ENCODE results near the gene FTO.
"Not testable (repeated sequence)": the region's sequence is repeated elsewhere in the genome, so short reads cannot be mapped to it uniquely, and the experiment has no call there.

FTO gene

DNA sequence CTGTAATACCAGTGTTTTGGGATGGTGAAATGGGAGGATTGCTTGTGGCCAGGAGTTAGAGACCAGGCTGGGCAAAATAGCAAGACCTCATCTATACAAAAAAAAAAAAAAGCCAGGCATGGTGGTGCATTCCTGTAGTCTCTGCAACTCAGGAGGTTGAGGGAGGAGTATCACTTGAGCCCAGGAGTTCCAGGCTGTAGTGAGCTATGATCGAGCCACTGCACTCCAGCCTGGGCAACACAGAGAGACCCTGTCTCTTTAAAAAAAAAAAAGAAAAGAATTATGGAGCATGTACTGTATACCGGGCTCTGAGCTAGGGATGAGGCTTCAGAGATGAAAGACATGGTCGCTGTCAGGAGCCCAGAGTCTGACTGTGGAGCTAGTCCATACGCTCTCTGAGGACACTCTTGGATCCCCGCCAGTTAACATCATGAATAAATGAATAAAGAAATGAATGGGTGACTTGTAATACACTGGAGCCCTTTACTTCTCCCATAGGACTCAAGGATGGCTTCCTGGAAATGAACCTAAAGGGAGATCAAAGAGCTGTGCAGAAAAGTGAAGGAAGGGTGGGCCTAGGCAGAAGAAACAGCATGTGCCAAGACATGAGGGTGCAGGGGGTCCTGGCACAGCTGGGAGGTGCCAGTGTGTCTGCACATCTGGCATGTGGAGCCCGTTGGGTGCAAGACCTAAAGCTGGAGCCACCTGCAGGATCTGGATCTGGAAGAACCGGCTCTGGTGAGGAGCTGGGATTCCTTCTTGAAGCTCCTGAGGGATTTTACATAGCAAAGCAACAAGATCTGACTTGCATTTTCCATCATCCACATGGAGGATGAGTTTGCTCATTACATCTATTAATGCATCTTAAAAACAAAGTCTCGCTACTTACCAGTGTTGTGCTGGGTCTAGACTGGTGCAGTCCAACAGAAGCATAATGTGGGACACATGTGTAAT is 462.2 kb downstream of the FTO start:
- no peak for DNase-seq

DNA sequence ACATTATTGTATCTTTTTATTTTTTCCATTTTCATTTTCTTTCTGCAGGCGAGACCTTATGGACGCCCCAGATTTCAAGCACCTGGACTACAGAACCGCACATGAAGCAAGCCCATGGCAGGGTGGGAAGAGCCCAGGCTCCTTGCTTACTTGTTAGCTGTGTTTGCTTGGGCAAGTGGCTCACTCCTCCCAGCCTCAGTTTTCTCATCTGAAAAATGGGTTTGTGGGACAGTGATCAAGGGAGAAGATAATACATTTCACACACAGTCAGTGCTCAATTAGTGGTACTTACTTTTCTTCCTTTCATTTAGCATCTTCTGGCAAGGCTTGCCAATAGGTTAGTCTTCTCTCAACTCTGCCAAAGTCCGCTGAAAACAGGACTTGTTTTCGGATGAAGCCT is 465.2 kb downstream of the FTO start:
- DNase-seq, result no peak

DNA sequence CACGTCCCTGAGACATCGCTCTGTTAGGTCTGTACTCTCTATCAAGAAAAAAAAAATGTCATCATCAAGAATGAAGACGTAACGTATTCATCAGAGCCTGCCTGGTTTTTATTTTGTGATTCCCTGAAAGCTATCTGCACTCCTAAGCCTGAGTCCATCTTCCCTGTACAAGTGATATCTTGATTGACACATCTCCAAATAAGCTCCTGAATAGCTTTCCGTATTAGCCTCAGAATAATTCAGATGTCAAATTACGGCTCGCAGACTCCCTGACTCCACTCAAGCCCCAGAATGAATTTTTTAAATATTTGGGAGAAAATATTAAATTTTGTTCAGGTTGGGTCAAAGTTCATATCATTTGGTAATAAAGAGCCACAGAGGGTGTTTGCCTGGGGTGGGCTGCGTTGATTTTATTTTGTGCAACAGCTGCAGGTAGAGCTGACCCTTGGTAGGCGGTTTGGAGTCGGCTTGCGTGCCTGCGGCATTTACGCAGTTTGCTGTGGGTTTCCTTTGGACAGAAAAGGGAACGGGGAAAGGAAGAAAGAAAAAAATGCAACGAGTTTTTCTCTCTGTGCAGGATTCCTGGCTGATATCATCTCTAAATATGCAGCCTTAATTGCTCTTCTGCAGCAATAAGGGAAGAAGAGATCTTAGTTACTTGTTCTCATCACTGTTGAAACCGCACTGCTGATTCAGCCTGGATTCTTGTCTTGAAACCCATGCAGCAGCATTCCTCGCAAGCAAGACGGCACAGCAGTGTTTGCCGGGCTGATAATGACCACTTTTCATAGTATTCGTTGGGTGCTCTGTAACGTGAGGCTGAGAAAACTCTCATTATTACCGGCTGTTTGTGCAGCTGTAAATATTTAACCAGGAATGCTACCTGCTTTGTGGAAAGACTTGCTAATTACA is 467.9 kb downstream of the FTO start:
- DNase-seq, result no peak

DNA sequence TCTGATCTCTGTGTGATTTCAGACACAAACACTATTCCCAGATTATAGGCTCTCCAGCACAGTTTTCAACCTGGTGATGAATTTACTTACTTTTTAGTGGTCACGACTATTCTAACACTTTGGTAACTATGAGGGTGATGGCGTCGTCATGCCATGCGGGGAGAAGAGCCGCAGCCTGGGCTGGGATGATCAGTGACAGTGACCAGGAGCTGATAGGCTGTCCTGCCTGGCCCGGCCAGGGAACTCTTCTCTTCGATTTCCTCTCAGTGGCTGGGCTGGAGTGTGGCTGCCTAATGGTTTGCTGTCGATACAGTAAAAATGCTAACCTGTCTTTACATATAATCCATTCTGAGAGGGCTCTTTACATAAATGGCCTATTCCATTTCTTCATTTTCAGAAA is 469.5 kb downstream of the FTO start:
- DNase-seq, result no peak

DNA sequence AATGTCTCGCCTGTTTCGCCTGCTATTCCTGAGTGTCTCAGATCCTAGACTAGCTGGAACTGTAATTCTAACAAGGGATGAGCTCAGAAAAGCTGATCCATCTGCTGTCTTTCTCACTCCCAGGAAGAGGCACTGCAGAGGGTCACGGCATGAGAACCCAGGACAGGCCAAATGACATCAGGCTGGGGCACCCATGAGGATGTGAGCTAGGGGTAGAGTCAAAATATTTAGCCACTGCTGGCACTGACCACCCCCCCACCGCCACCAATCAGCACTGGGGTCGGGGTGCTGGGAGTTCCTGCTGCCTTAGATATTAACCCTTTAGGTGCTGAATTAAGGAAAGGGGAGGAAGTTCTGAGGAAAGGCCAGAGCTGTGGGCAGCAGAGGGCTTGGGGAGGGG is 470.2 kb downstream of the FTO start:
- no peak for DNase-seq

DNA sequence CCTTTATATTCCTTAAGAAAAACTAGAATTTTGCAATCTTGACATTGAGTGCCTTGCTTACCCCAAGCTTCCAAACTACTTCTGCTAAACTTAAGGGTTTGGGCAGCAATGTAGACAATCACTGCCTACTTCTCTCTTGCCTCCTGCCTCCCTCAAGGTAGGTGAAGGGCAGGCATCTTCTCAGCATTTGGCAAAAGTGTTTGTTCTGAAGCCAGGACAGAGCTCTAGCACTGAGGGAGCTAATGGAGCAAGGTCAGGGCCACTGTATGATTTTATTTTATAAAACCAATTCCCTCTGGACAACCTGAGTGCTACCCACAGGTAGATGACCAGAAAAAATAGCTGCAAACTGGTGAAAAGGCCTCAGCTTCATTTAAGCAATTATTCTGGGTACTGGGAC is 470.8 kb downstream of the FTO start:
- no peak for DNase-seq

DNA sequence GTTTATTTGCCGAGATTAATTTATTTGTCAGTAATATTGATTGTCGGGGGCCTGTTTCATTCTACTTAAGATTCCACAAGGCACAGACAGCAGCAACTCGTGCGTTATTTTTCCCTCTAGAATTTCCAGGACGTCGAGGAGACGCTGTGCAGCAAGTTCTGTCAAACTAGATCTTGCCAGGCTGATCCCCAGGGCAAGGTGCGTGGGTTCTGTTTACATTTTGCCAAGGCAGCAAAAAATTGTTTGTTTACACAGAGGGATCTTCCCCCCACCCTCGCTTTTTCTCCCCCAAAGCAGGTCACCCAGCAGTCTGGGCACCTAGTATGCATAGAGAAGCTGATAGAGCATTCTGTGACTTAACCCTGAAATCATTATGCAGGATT is 471.2 kb downstream of the FTO start:
- no peak for DNase-seq

DNA sequence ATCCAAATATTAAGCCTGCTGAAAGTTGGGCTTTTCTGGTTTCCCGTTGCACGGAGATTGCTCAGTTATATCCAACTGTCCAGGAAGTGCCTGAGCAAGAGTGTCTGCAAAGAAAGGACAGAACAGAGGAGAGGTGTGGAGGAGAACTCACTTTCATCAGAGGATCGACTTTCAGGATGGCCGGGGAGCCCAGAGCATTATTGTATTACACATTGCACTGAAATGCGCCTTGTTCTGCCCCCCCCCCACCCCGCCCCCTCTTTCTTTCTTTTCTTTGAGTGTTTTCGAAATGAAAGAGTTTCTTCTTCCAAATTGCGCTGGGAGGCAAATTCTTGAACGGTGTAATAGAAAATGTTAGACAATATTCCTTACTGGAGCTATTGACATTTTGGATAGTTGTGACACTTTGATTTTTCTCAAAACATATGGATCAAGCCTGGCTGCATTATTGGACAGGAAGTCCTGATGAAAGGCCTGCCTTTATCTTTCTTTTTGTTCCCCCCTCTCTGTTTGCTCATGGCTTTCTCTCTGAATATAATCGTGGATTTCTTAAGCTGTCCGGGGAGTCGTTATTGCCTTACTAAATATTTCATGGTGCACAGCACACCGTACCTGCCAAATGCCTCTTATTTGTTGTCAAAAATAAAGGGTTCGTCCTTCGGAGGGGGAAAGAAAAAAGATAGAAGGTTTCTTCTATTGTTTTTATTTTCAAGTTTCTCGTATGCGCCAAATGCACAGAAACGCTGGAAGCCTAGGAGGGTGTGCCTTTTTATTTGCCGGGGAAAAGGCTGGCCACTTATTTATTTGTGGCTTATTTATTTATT is 471.8 kb downstream of the FTO start:
- DNase-seq, result no peak

DNA sequence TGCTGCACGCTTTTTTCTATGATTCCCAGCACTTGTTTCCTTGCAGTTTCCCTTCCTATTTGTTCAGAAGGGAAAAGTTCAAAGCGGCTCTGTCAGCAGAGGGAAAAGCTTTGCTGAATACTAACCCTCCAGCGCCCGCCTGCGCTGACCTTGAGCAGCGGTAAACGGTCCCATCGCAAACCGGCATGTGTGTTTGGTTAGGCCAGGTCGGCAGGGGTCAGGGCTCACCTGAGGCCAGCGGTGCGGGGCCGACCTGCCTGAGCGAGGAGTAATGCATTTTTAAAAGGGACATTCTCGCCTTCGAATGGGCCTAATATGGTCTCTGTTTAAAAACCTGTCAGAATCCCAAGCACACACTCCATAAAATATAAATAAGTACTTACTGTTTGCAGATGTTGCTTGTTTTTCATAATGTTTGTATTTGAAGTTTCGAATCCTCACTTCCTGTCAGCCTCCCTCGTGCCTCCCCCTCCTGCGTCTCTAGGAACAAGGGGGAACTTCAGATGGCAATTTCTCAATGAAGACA is 472.5 kb downstream of the FTO start:
- DNase-seq, result no peak

DNA sequence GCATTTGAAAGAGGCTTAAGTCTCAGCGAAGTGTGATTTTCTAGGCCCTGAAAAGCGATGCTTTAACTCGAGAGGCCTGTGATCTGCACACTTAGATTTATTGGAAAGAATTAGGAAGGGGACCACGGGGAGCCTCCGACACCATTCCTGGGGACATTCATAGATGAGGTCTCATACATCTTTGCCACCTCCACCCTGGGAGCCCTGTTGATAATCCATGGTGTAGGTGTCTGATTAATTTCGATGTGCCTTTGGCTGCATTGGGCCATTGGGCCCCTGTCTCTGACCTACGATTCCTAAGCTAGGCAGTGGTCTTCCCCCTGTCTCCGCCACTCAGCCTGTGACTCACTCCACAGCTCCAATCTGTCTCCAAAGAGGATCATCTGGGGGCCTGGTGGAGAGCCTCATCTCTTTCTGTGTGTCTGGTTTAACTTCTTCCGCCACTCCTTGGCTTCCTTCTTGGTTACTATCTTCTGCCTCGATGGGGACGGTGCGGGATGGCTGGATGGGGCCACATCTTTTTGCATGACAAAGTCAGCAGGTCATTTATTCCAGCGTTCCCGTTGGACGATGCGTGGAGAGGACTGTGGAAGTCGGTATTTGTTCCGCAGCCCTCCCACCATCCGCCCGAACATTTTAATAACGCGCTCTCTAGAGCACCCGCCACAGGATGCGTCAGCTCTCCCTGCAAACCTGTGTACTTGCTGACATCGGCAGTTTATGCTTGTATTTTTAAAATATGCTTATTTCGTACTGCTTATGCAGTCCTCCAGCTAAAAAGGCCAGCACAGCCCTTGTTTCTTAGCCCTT is 473.3 kb downstream of the FTO start:
- DNase-seq, result no peak

DNA sequence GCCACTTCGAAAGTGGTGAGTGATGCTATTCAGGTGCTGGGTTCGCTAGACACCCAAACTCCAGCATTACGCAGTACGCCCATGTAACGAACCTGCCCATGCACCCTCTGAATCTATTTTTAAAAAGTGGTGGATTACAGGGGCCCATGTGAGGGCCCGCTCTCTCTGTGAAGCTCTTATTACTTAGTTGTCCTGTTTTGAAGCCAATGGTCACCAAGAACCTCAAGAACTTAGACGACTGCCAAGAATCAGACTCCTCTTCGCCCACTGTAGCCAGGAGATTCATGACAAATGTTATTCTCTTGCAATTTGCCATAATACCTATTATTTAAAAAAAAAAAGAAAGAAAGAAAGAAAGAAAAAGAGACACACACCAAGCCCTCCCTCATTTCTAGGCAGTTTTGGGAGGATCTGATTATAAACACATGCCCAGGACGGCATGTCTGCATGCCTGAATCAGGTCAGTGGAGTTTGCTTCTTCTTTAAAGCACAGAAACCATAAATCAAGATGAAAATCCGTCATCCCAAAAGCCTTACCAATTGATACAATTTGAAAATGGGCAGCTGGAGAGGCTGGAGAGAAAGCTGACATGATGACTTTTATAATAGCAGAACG is 474.0 kb downstream of the FTO start:
- no peak for DNase-seq

DNA sequence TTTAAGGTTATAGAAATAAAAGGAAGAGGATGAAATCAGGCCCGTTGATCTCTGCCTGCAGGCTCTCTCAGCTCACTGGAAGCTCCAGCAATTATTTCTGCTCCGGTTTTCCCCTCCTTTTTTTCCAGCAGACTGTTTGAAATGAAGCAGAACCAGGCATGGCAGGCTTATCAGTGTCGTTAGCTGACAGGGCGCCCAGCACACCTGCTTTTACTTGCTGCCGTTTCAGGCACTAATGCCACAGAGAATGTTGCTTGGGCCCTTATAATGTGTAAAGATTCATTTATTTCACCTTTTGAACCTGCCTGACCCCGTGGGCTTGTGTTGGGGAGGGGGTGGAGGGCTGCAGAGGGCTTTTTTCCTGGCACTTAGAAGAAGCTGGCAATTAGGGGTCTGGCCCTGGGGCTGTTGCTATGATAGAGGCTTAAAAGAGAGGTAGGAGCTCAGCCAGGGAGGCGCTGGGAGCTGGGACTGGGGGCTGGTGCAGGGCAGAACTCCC is 474.6 kb downstream of the FTO start:
- DNase-seq, result no peak

DNA sequence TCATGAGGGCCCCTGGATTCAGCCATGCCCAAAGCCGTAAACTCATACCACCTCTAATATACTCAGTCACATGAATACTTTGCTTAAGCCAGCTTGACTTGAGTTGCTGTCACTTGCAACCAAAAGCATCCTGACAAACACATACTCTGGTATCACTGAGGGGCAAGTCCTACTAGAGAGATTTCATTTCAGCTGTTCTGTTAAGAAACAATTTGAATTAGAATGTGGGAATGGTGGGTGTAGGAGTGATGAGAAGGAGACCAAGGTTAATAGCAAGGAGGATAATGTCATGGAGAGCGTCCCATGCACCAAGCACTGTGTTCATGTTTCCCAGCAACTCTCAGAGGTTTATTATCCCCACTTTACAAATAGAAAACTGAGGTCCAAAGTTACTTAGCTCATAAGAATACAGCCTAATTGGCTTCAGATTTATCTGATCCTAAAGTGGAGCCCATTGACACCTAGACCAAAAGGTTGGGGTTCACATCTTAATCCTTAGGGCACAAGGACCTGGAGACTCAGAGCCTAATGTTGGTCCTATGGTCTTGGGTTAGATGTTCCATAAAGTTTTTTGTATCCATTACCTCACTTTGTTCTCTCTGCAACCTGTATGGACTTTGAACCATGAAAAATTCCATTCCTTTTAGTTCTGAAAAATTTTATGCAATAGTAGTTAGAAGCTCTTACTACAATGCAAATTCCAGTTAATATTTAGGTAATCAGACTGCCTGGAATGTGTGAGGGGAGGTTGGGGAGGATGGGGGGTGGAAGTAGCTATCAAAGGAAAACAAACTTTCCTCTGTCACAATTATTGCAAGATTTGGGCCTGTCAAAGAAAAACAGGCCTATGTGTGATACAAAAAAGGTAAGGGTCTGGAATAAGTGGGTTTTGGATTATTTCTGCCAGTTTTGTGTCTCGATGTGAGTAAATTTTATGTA is 476.7 kb downstream of the FTO start:
- no peak for DNase-seq

DNA sequence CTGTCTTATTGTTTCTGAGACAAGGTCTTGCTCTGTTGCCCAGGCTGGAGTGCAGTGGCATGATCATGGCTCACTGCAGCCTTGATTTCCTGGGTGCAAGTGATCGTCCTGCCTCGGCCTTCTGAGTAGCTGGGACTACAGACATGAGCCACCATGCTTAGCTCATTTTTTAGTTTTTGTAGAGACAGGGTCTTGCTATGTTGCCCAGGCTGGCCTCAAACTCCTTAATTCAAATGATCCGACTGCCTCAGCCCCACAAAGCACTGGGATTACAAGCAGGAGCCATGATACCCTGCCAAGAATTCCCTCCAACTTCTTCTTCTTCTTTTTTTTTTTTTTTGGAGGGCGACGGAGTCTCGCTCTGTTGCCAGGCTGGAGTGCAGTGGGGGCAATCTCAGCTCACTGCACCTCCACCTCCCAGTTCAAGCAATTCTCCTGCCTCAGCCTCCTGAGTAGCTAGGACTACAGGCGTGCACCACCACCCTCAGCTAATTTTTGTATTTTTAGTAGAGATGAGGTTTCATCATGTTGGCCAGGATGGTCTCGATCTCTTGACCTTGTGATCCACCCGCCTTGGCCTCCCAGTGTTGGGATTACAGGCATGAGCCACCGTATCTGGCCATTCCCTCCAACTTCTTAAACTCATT is 477.9 kb downstream of the FTO start:
- DNase-seq, result not testable (repeated sequence)

DNA sequence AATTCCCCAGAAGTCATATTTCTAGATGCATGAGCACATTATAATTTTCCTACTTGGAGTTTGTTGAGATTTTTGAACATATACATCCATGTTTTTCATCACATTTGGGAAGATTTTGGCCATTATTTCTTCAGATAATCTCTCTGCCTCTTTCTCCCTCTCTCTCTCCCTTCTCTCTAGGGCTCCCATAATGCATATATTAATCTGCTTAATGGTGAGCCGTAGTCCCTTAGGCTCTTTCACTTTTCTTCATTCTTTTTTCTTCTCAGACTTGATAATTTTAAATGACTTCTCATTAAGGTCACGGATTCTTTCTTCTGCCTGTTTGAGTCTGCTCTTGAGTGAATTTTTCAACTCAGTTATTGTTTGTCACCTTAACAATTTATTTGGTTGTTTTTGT is 481.1 kb downstream of the FTO start:
- DNase-seq, result no peak

DNA sequence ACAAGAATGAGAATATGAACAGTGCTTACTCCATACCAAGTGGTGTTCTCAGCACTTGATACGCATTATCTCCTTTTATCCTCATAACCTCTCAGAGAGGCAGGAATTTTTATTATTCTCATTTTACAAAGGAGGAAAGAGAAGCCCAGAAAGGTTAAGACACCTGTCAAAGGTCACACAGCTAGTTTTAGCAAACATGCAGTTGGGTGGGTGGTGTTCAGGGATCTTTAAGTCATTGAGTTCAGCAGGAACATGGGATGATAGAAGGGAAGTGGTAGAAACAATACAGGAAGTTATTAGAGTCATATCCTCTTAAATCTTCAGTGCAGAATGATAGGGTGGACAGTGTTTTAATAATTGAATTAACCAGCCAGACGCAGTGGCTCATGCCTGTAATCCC is 487.2 kb downstream of the FTO start:
- DNase-seq, result no peak

DNA sequence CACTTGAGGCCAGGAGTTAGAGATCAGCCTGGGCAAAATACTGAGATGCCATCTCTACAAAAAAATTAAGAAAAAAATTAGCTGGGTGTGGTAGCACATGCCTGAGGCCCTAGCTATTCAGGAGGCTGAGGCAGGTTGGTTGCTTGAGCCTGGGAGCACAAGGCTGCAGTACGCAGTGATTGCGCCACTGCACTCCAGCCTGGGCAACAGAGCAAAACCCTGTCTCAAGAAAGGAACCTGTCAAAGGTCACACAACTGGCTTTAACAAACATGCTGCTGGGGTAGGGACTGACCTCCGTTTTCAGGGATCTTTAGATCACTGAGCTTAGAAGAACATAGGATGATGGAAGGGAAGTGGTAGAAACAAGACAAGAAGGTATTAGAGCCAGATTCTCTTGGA is 487.6 kb downstream of the FTO start:
- DNase-seq, result no peak

DNA sequence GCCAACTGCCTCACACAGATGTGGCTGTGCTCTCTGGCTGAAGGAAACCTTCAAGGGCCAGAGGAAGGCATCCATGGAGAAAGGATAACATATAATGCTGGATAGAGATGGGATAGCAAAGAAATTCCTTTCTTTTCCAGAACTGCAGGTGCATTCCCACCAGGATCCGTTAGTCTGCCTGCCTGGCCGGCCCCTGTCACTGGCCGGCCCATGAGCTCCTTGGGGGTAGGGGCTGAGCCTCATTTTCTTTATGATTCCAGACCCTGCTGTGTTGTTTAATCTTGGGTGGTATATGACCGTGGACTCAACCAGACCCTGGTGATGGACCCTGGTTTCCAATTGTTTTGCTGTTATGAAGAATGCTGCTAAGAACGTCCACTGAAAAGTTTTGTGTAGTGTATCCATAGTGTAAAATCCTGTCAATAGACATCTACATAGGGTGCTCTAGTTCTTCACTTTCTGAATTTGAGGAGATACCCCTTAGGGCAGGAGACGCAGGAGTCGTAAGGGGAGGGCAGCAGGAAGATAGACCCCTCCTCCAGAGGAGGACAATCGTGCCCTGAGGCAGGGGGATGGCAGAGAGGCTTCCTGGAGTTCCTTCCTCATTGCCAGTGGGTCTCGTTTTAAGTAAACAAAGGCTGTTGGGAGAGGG is 489.2 kb downstream of the FTO start:
- DNase-seq, result no peak
